HepG2 (cell line): ENCODE measurements around the gene CGNL1. TPM values are rescaled to one million over a fixed set of nuclear protein-coding genes. Genes with fewer than 3 reads are reported as not detected.

Source experiments
- EEA1 ChIP-seq: sonication (generic); formaldehyde crosslinking; IDR thresholded peaks from 2 replicates; pipeline ENCODE4 v1.5.1; 2020; ENCODE audit warnings: mild to moderate bottlenecking, missing genetic modification reagents, borderline replicate concordance
- ESRRA ChIP-seq: sonication (generic); formaldehyde crosslinking; IDR thresholded peaks from 2 replicates; pipeline ENCODE4 v1.5.1; 2020; ENCODE audit warnings: mild to moderate bottlenecking, low read depth, missing genetic modification reagents
- NPAS2 ChIP-seq: sonication (generic); formaldehyde crosslinking; IDR thresholded peaks from 2 replicates; pipeline ENCODE4 v1.8.0; 2022; ENCODE audit warnings: mild to moderate bottlenecking, missing genetic modification reagents, borderline replicate concordance
- NR0B2 ChIP-seq: sonication (generic); formaldehyde crosslinking; IDR thresholded peaks from 2 replicates; pipeline ENCODE4 v1.4.0; 2020; ENCODE audit warnings: mild to moderate bottlenecking, missing genetic modification reagents
- RXRA ChIP-seq: sonication (generic); formaldehyde crosslinking; IDR thresholded peaks from 2 replicates; pipeline ENCODE4 v1.5.1; 2020; ENCODE audit warnings: missing genetic modification reagents
- SNRNP70 ChIP-seq: fragments of 200-400 bp; formaldehyde crosslinking; IDR thresholded peaks from 2 replicates; pipeline ENCODE4 v1.6.1; 2017; ENCODE audit warnings: mild to moderate bottlenecking, low read depth, low read length, moderate library complexity
- ZFP36 ChIP-seq: fragments of 150-350 bp; IDR thresholded peaks from 2 replicates; pipeline ENCODE4 v1.6.1; 2018; ENCODE audit warnings: borderline replicate concordance, low read length, low read depth; ENCODE audit not compliant: partially characterized antibody
- ZNF224 ChIP-seq: sonication (generic); formaldehyde crosslinking; IDR thresholded peaks from 2 replicates; pipeline ENCODE4 v1.5.0; 2020; ENCODE audit warnings: mild to moderate bottlenecking, missing genetic modification reagents
- ZNF232 ChIP-seq: sonication (generic); formaldehyde crosslinking; IDR thresholded peaks from 2 replicates; pipeline ENCODE4 v1.4.0; 2020; ENCODE audit warnings: missing genetic modification reagents, borderline replicate concordance
- ZNF343 ChIP-seq: sonication (generic); formaldehyde crosslinking; IDR thresholded peaks from 2 replicates; pipeline ENCODE4 v1.4.0; 2020; ENCODE audit warnings: mild to moderate bottlenecking, missing genetic modification reagents
- ZNF383 ChIP-seq: sonication (generic); formaldehyde crosslinking; IDR thresholded peaks from 2 replicates; pipeline ENCODE4 v1.4.0; 2020; ENCODE audit warnings: missing genetic modification reagents, mild to moderate bottlenecking, borderline replicate concordance
- ZNF766 ChIP-seq: sonication (generic); formaldehyde crosslinking; IDR thresholded peaks from 2 replicates; pipeline ENCODE4 v1.5.0; 2020; ENCODE audit warnings: missing genetic modification reagents, borderline replicate concordance
- polyA plus RNA-seq, 8 experiments: library from polyadenylated mRNA; depleted of rRNA in 3 of 8; stranded (reverse) in 7 of 8; unstranded in 1 of 8; fragments of >200 nt; fragmentation: Illumina TruSeq in 4 of 8; extraction: Trizol in 4 of 8; gene quantifications; 2 replicates each; pipeline versions ENCODE4 v1.2.1 to v1.2.3, GENCODE V29; 2011 to 2016; ENCODE audit warnings: low read depth in 4 of 8, missing spikeins in 1 of 8, mixed read lengths in 1 of 8; ENCODE audit not compliant: insufficient read depth in 1 of 8
- total RNA-seq, 5 experiments: library from RNA; depleted of rRNA; stranded (reverse); fragments of >200 nt; fragmentation: Illumina TruSeq; extraction: Trizol; gene quantifications; 2 replicates each; pipeline ENCODE4 v1.2.3, GENCODE V29; 2016; ENCODE audit warnings: low read depth in 1 of 5
- TF ChIP-seq, protein P1 (sequence below): sonication (generic); formaldehyde crosslinking; IDR thresholded peaks from 2 replicates; pipeline ENCODE4 v1.4.0; 2020; ENCODE audit warnings: mild to moderate bottlenecking, missing genetic modification reagents

Gene CGNL1
- total and polyA plus RNA-seq, 2 of the 13 experiments (the other 11 are each of a cell fraction or from before 2014, with no cell fraction given), result 5.6 to 15.6 TPM

GRCh38 chr15:57496946-57497869 is 120.9 kb downstream of the CGNL1 start (continued):
- TF ChIP-seq, protein P1, sequence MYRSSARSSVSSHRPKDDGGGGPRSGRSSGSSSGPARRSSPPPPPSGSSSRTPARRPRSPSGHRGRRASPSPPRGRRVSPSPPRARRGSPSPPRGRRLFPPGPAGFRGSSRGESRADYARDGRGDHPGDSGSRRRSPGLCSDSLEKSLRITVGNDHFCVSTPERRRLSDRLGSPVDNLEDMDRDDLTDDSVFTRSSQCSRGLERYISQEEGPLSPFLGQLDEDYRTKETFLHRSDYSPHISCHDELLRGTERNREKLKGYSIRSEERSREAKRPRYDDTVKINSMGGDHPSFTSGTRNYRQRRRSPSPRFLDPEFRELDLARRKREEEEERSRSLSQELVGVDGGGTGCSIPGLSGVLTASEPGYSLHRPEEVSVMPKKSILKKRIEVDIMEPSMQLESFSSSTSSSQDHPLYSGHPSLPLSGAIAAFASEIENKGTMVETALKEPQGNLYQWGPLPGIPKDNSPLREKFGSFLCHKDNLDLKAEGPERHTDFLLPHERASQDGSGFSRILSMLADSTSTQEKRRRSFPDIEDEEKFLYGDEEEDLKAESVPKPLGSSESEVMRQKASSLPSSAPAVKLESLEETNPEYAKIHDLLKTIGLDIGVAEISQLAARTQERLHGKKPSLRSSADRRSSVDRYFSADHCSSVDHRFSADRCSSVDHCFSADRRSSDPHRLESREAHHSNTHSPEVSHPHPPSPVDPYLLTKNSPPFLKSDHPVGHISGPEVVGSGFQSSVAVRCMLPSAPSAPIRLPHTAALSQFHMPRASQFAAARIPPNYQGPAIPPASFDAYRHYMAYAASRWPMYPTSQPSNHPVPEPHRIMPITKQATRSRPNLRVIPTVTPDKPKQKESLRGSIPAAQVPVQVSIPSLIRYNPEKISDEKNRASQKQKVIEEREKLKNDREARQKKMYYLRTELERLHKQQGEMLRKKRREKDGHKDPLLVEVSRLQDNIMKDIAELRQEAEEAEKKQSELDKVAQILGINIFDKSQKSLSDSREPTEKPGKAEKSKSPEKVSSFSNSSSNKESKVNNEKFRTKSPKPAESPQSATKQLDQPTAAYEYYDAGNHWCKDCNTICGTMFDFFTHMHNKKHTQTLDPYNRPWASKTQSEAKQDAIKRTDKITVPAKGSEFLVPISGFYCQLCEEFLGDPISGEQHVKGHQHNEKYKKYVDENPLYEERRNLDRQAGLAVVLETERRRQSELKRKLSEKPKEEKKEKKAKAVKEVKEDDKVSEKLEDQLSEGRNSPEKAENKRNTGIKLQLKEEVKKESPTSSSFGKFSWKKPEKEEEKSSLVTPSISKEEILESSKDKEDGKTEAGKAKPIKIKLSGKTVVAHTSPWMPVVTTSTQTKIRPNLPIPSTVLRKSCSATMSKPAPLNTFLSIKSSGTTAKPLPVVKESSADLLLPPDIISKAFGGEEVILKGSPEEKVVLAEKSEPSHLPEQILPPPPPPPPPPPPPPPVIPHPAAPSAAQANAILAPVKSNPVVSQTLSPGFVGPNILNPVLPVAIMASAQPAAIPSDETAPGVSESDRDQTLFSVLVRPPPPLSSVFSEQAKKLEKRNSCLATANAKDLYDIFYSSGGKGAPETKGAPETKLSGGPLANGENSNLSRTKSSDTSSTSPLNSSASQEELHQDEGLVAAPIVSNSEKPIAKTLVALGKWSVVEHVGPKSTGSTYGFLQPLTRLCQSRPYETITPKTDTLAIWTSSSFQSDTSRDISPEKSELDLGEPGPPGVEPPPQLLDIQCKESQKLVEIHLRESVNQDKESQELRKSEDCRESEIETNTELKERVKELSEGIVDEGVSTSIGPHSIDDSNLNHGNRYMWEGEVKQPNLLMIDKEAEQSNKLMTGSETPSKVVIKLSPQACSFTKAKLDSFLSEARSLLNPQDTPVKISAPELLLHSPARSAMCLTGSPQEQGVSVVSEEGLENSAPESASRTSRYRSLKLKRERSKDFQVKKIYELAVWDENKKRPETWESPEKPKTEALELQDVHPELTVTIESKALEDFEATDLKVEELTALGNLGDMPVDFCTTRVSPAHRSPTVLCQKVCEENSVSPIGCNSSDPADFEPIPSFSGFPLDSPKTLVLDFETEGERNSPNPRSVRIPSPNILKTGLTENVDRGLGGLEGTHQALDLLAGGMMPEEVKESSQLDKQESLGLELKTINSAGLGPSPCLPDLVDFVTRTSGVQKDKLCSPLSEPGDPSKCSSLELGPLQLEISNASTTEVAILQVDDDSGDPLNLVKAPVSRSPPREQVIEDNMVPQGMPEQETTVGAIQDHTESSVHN (CRISPR knock-in tag), result 0 out of 2 replicates have a peak, but pooled peaks have one; percentile 57
- TF ChIP-seq ZFP36, result no peak
- TF ChIP-seq RXRA (CRISPR knock-in tag), result peak; percentile 93
- TF ChIP-seq ZNF383 (CRISPR knock-in tag), result no peak
- peak; percentile 48; the same call in 1 of the 2 replicates for TF ChIP-seq ZNF232 (CRISPR knock-in tag)
- TF ChIP-seq SNRNP70, result no peak
- TF ChIP-seq ZNF766 (CRISPR knock-in tag), result no peak
- no peak for TF ChIP-seq ZNF224
- peak; percentile 22; the same call in 1 of the 2 replicates for TF ChIP-seq ESRRA (CRISPR knock-in tag)
- TF ChIP-seq ZNF343 (CRISPR knock-in tag), result no peak
- no peak for TF ChIP-seq EEA1
- TF ChIP-seq NR0B2 (CRISPR knock-in tag), result no peak
- TF ChIP-seq NPAS2 (CRISPR knock-in tag), result no peak
